ENCODE measurements around the gene MRPS12.
"Not testable (repeated sequence)": the region's sequence is repeated elsewhere in the genome, so short reads cannot be mapped to it uniquely, and the experiment has no call there.

Gene MRPS12

DNA sequence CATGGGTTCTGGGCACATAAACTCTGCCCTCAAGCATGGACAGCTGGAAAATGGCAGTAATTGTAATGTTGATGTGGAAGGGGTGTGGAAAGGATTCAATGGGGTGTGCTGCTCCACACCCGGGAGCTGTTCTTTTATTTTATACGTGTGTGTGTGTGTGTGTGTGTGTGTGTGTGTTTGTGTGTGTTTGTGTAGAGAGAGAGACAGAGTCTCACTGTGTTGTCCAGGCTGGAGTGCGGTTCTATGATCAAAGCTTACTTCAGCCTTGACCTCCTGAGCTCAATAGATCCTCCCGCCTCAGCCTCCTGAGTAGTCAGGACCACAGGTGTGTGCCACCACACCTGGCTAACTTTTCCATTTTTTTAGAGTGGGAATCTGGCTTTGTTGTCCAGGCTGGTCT is 2.8 kb downstream of the MRPS12 start:
- DNase-seq (ENCODE audit: low read depth in 1 of 2, low spot score in 1 of 2) = no peak

DNA sequence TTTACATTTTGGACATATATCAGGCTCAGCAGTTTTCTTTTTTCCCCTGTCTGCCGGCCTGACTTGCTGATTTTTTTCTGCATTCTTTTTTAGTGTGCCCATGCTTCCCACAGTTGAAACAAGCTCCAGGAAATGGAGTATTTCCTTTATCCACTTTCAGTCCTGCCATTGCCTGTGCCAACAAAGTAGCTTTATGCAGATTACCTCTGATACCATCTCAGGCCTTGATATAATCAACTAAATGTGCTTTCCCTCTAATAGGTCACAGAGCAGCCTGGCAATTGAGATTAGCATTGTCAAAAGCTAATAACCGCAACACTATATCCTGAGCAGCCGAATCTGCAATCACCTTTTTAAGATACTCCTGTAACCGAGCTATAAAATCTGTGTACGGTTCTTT is 9.2 kb downstream of the MRPS12 start:
- DNase-seq (ENCODE audit: low read depth in 1 of 2, low spot score in 1 of 2) = no peak

DNA sequence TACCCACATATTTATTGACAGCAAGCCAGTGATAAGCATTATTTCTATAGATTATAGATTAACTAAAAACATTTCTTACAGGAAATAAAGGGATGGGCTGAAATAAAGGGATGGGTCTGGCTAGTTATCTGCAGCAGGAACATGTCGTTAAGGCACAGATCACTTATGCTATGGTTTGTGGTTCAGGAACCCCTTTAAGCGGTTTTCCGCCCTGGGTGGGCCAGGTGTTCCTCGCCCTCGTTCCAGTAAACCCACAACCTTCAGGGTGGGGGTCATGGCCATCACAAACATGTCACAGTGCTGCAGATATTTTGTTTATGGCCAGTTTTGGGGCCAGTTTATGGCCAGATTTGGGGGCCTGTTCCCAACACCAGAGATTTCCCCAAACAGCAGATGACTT is 10.7 kb downstream of the MRPS12 start:
- not testable (repeated sequence) for DNase-seq (ENCODE audit: low read depth in 1 of 2, low spot score in 1 of 2)

DNA sequence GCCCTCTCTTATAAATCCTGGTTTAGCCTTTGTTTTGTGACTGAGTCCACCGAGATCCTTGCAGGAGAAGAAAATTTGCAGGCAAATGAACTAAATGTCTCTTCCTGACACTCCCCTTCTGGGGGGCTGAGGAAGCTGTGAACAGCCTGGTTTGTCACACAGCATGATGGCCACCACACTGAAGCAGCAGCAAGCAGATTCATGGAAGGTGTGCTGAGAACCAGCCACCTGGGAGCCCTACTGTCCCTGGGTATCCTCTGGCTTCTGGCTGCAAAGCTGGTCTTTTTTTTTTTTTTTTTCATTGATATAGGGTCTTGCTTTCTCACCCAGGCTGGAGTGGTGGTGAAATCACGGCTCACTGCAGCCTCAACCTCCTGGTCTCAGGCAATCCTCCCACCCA is 11.2 kb downstream of the MRPS12 start:
- DNase-seq (ENCODE audit: low read depth in 1 of 2, low spot score in 1 of 2) = no peak

DNA sequence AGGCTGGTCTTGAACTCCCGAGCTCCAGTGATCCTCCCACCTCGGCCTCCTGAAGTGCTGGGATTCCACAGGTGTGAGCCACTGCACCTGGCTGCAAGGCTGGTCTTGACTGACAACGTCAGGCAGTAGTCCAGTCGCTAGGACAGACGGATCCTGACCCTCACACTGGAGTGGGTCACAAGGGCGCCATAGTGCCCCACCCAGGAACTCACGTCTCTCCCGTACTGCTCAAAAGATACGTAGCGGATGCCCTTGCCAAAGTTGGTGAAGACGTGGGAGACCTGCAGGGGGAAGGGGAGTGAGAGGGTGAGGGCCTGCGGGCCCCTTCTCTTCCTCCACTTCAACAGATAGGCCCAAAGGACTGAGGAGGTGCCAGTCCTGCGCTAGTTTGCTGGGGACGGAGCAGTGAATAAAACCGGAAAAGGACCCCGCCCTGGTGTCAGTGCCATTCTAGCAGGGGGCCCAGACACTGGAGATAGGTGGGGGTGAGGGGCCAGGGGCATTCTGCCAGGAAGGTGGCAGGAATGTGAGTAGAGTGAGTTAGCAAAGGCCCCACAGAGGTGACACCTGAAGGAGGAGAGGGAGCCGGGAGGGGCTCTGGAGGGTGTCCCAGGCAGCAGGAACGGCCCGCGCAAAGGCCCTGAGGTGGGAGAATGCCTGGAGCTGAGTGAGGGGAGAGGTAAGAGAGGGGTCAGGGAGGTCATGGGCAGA is 11.9 kb downstream of the MRPS12 start:
- DNase-seq (ENCODE audit: low read depth in 1 of 2, low spot score in 1 of 2) = no peak

DNA sequence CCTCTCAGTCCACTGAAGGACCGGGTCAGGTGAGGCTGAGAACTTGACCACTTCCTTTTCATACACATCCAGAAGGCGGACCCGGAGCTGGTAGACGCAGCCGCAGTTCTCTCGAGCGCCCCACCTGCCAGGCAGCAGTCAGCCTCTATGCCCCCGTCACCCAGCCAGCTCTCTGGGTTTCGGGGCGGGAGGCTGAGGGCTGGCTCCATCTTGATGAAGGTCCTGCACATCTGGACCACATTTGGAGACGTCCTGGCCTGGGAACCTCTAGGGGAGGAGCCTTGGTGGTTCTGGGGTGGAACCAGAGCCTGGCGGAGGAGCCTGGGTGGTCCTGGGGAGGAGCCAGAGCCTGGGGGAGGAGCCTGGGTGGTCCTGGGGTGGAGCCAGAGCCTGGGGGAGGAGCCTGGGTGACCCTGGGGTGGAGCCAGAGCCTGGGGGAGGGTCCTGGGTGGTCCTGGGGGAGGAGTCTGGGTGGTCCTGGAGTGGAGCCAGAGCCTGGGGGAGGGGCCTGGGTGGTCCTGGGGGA is 14.3 kb downstream of the MRPS12 start:
- DNase-seq (ENCODE audit: low read depth in 1 of 2, low spot score in 1 of 2) = no peak

DNA sequence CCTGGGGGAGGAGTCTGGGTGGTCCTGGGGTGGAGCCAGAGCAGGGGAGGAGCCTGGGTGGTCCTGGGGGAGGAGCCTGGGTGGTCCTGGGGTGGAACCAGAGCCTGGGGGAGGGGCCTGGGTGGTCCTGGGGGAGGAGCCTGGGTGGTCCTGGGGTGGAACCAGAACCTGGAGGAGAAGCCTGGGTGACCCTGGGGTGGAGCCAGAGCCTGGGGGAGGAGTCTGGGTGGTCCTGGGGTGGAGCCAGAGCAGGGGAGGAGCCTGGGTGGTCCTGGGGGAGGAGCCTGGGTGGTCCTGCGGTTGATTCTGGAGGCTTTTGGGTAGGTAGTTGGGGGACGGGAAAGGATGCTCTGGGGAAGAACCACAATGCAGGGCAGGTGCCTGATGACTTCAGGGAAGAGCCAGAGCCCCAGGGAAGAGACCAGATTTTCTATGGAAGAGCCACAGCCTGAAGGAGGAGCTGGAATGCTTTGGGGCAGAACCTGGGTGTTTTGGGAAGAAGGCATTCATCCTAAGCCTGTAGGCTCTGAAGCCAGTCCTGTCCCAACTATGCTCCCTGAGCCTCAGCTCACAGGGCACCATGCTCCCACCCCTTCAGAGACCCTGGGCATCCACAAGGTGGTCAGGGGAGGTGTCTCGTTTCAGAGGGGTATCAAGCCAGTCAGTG is 15.0 kb downstream of the MRPS12 start:
- DNase-seq (ENCODE audit: low read depth in 1 of 2, low spot score in 1 of 2) = no peak

DNA sequence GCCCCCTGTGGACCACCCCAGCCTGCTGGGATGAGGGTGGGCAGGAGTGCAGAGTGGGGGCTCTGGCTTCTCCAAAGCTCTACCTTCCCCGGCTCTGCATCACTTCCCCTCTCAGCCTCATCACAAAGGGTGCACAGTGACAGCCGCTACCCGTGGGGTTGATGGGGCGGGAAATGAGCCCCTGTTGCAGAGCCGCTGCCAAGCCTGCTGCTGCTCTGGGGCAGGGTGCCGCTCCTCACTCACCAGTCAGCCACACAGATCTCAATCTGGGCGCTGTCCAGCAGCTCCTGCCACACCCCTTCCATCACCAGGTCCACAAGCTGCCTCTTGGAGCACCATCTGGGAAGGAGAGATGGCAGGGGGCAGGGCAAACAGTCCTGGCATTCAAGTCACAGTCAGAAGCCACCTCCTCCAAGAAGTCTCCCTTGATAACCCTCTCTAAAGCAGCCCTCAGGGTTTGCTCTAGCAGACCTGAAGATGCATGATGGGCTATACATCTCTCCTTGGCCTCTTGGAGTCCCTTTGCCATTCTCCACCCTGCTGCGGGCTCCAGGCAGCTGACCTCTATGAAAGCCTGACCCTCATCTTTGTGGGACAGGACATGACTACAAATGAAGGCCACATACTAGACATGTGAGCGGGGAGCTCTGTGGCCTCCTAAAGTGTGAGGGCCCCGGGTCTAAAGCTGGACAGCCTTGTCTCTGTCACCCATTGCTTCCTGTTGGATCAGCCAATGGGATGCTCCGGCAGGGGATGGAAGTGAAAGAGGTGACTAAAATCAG is 15.7 kb downstream of the MRPS12 start:
- no peak for DNase-seq (ENCODE audit: low read depth in 1 of 2, low spot score in 1 of 2)

DNA sequence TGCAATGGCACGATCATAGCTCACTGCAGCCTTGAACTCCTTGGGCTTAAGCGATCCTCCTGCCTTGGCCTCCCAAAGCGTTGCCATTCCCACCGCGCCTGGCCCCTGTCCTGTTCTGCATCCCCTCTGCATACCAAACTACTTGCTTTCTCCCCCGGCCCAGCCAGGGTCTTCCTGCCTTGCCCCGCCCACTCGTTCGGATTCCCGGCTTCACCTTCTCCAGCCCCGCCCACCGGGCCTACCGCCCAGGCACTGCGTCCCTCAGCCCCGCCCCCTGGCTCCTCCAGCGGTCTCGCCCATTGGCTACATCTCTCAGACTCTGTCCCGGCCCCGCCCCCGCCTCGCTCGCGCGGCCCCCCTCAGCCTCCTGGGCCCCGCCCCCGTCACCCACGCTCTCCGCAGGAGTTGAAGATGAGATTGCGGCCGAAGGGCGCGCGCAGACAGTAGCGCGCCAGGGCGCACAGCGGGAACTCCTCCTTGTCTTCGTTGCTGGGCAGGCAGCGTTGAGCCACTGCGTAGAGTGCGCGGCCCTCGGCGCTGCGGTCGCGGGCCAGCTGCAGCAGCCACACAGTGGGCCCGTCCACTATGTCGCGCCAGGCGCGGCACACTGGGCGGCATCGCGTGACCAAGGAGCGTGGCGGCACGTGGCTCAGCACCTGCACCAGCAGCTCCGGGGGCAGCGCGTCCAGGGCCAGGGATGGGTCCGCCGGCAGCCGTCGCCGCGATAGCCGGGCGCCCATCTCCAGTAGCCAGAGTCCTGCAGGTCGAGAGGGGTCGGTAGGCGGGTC is 19.0 kb downstream of the MRPS12 start:
- peak; percentile 55 to 75 for DNase-seq (ENCODE audit: low read depth in 1 of 2, low spot score in 1 of 2)

DNA sequence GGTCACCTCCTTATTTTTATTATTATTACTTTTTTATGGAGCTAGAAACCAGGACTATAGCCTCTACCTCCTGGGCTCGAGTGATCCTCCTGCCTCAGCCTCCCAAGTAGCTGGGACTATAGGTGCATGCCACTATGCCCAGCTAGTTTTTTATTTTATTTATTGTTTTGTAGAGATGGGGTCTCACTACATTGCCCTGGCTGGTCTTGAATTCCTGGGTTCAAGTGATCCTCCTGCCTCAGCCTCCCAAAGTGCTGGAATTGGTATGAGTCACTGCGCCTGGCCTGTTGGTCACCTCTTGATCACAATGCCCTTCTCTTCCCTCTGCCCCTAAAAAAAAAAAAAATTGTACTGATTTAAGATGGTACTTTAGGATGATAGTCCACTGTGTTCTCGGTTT is 20.4 kb downstream of the MRPS12 start:
- no peak for DNase-seq (ENCODE audit: low read depth in 1 of 2, low spot score in 1 of 2)

DNA sequence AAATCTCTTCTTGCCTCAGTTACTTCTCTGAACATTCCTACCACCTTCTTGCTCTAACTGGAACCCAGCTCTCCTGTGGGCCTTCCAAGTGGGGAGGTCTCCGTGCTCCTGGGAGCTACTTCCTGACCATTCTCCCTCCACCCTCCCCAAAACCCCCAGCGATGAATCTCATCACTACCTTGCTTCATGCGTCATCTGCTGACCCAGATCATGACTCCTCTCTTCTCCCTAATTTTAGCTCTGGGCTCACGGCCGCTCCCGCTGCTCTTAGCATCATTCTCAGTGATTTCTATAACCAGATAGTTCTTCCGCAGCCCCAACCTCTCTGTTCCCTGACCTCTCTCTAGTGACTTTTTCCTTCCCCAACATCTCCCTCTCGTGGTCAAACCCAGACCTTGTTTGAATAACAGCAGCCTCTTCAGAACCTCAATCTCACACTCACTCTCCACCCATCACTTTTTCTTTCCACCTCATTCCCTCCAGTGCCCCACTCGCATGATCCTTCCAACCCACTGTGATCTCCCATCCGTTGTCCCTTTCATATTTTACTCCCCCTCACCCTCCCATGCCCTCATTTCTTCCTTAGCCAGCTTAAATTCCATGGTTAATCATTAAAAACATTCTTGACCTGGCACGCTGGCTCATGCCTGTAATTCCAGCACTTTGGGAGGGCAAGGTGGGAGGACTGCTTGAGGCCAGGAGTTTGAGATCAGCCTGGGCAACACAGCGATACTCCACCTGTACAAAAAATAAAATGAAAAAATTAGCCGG is 21.8 kb downstream of the MRPS12 start:
- DNase-seq (ENCODE audit: low read depth in 1 of 2, low spot score in 1 of 2) = no peak

DNA sequence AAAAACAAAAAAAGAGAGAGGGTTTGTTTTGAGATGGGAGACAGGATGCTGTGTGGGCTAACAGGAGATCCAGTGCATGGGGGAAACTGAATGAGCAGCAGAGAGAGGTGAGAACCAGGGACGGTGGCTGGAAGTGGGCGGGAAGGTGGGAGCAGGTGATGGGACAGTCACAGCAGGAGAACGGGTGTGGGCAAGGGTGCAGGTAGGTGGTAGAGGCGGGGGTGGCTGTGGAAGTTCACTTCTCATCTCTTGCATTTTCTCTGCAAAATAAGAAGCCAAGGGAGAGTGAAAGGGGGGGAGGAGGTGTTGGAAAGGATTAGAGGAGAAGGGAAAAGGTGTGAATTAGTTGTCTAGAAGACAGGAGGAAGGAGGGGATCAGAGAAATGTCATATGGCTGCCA is 22.9 kb downstream of the MRPS12 start:
- DNase-seq (ENCODE audit: low read depth in 1 of 2, low spot score in 1 of 2) = no peak

DNA sequence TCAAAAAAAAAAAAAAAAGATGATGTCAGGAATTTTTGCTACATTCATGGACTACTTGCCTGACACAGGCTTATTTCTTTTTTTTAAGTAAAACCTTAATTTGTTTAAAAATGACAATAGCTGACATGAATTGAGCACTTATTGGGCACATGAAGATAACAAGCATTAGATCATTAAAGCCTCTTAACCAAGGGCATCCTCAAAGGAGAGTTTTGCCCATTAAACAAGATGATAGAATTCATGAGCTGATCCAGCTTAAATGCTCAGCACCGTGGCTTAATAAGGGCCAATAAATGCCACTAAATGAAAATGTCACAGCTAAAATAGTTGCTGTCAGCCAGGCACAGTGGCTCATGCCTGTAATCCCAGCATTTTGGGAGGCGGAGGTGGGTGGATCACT is 25.5 kb downstream of the MRPS12 start:
- DNase-seq (ENCODE audit: low read depth in 1 of 2, low spot score in 1 of 2) = no peak

DNA sequence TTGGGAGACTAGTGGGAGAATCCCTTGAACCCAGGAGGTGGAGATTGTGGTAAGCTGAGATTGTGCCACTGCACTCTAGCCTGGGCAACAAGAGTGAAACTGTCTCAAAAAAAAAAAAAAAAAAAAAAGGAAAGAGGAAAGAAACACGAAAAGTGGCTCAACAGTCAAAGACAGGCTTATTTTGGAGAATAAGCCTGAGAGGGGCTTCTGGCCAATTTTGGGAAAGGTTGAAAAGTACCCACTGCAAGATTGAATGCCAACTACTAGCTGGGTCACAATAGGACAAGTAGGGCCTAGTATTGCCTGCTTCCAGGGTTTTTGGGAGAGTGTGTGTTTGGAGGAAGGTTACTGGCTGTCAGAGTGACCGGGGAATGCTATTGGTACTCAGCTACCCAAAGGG is 27.6 kb downstream of the MRPS12 start:
- DNase-seq (ENCODE audit: low read depth in 1 of 2, low spot score in 1 of 2) = no peak

DNA sequence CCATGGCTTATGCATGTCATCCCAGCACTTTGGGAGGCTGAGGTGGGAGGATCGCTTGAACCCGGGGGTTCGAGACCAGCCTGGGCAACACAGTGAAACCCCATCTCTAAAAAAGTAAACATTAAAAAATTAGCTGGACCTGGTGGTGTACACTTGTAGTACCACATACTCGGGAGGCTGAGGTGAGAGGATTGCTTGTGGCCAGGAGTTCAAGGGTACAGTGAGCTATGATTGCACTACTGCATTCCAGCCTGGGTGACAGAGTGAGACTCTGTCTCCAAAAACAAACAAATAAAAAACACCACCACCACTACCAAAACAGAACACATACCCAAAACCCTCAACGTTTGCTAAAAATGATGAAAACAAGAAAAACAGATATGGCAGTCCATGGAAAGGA is 28.9 kb downstream of the MRPS12 start:
- DNase-seq (ENCODE audit: low read depth in 1 of 2, low spot score in 1 of 2) = no peak

DNA sequence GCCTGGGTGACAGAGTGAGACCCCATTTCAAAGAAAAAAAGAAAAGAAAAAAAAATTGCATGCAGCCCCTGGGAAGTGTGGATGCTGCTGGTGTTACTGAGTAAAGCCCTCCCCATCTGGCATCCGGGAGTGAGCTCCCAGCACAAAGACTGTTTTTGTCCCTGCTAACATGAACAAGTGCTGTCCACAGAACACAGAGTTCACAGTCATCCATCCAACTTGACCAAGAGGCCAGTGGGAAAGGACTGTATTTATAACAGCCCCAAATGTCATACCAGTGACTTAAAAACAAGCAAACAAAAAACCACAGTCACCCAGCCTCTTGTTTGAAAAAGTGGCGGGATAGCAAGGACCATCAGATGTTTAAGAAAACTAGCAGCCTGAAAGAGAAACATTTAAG is 34.0 kb downstream of the MRPS12 start:
- DNase-seq (ENCODE audit: low read depth in 1 of 2, low spot score in 1 of 2) = no peak

DNA sequence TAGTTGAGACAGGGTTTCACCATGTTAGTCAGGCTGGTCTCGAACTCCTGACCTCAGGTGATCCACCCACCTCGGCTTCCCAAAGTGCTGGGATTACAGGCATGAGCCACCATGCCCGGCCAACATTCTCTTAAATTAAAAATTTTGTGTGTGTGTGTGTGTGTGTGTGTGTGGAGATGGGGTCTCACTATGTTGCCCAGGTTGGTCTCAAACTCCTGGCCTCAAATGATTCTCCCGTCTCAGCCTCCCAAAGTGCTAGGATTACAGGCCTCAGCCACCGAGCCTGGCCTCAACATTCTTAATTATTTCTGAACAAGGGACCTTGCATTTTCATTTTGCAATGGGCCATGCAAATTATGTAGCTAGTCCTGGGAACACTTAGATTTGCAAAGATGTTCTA is 35.4 kb downstream of the MRPS12 start:
- DNase-seq (ENCODE audit: low read depth in 1 of 2, low spot score in 1 of 2) = not testable (repeated sequence)

DNA sequence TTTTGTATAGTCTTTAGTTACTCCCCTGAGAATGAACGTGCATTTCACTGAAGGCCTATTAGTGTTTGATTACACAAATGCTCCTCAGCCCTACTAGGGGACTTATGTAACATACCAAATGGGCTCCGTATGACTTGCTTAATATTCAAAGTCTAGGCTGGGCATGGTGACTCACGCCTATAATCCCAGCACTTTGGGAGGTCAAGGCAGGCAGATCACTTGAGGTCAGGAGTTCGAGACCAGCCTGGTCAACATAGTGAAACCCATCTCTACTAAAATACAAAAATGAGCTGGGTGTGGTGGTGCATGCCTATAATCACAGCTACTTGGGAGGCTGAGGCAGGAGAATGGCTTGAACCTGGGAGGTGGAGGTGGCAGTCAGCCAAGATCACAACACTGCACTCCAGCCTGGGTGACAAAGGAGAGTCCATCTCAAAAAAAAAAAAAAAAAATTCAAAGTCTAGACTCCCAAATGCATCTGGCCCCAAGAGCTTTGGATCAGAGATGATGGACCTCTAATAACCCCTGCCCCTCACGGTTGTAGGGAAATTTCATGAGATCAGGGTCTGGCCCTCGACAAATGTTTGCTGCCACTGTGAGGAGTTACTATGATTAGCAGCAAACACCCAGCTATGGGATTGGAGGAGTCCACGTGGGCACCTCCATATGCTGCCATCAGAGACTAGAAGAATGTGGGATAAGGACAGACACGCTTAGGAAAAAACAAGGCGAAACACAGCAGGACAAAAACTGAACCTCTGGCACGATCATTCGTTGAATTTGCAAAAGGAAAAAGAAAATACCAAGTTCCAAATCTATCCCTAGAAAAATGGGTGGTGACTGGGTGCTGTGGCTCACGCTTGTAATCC is 40.2 kb downstream of the MRPS12 start:
- no peak for DNase-seq (ENCODE audit: low read depth in 1 of 2, low spot score in 1 of 2)

DNA sequence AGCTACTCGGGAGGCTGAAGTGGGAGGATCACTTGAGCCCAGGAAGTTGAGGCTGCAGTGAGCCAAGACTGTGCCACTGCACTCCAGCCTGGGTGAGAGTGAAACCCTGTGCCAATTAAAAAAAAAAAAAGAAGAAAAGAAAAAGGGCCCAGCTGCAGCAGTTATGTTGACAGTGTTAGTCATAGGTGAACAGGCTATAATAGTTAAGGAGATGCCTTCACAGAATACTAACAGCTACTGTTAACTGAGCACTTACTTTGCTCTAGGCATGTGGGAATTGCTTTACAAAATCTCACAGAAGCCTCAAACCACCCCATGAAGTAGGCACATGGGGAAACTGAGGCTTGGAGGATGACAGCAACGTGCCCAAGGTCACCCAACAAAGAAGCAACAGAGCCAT is 40.9 kb downstream of the MRPS12 start:
- no peak for DNase-seq (ENCODE audit: low read depth in 1 of 2, low spot score in 1 of 2)

Data from stimulated activated CD4-positive, alpha-beta T cell treated with anti-CD3 and anti-CD28 coated beads, Interleukin-15, amount 100 ng/mL, for 1 hour (primary cell).